GM21526 (cell line): ENCODE data around the gene OR6M1.
A peak's percentile ranks its signal among the peaks of the same experiment; 100 is the strongest.

Source experiments
- ATAC-seq: cut with Tn5 transposase; IDR thresholded peaks from one replicate; pipeline ENCODE4 v1.9.1; 2021; ENCODE audit warnings: moderate library complexity; ENCODE audit not compliant: unreplicated experiment, low FRiP score

Gene OR6M1

GRCh38 chr11:123778511-123778910 is 27.6 kb downstream of the OR6M1 start:
- ATAC-seq = no peak

GRCh38 chr11:123775715-123776549 is 30.2 kb downstream of the OR6M1 start:
- ATAC-seq = no peak

- peak; percentile 68 for ATAC-seq
Measured at GRCh38 chr11:123775289-123775688, 30.9 kb downstream of the OR6M1 start.

GRCh38 chr11:123773959-123774358 is 32.2 kb downstream of the OR6M1 start:
- ATAC-seq = no peak

GRCh38 chr11:123773026-123773425 is 33.1 kb downstream of the OR6M1 start:
- no peak for ATAC-seq

- ATAC-seq = no peak
Measured at GRCh38 chr11:123771664-123772063, 34.5 kb downstream of the OR6M1 start.

GRCh38 chr11:123770712-123771111 is 35.4 kb downstream of the OR6M1 start:
- no peak for ATAC-seq

GRCh38 chr11:123765601-123766000 is 40.5 kb downstream of the OR6M1 start:
- no peak for ATAC-seq

- ATAC-seq = no peak
Measured at GRCh38 chr11:123762422-123762821, 43.7 kb downstream of the OR6M1 start.

- no peak for ATAC-seq
Measured at GRCh38 chr11:123760894-123761293, 45.3 kb downstream of the OR6M1 start.

GRCh38 chr11:123757976-123758375 is 48.2 kb downstream of the OR6M1 start:
- ATAC-seq = no peak

GRCh38 chr11:123755813-123756212 is 50.3 kb downstream of the OR6M1 start:
- no peak for ATAC-seq
